Mucosa of gallbladder (tissue), 1 donor: ENCODE results near the gene PLCL1. TPM values are rescaled to one million over a fixed set of nuclear protein-coding genes. Genes with fewer than 3 reads are reported as not detected.

ENCODE experiments used
- DNase-seq: peaks from one replicate; pipeline ENCODE4 v3.0.0-alpha.2; 2020; ENCODE audit warnings: low spot score
- total RNA-seq: library from RNA; stranded (reverse); gene quantifications from one replicate; pipeline ENCODE4 v1.2.1, GENCODE V29; 2021
- donor health status: DM: no; HTN: no; CAD: no.

Gene PLCL1
- total RNA-seq, 1 donor from 2014 or later: 4.4 TPM

- no peak for DNase-seq
Measured at GRCh38 chr2:197954328-197954727, 149.9 kb downstream of the PLCL1 start.

- no peak for DNase-seq
Measured at GRCh38 chr2:197958592-197959150, 154.3 kb downstream of the PLCL1 start.

GRCh38 chr2:197959383-197959782 lies 155.0 kb downstream of the PLCL1 start:
- DNase-seq: no peak

- no peak for DNase-seq
Measured at GRCh38 chr2:197960786-197961185, 156.4 kb downstream of the PLCL1 start.

- no peak for DNase-seq
Measured at GRCh38 chr2:197964720-197965119, 160.3 kb downstream of the PLCL1 start.

- DNase-seq: no peak
Measured at GRCh38 chr2:197965756-197966155, 161.4 kb downstream of the PLCL1 start.

GRCh38 chr2:197969391-197969893 lies 165.0 kb downstream of the PLCL1 start:
- DNase-seq: no peak

GRCh38 chr2:197972061-197972460 lies 167.7 kb downstream of the PLCL1 start:
- peak; percentile 48 for DNase-seq

- no peak for DNase-seq
Measured at GRCh38 chr2:197972587-197972986, 168.2 kb downstream of the PLCL1 start.

- DNase-seq: no peak
Measured at GRCh38 chr2:197973772-197974171, 169.4 kb downstream of the PLCL1 start.

- no peak for DNase-seq
Measured at GRCh38 chr2:197975931-197976519, 171.6 kb downstream of the PLCL1 start.

- no peak for DNase-seq
Measured at GRCh38 chr2:197978971-197979370, 174.6 kb downstream of the PLCL1 start.

GRCh38 chr2:197982565-197982964 lies 178.2 kb downstream of the PLCL1 start:
- no peak for DNase-seq

- DNase-seq: no peak
Measured at GRCh38 chr2:197985029-197985638, 180.7 kb downstream of the PLCL1 start.

- no peak for DNase-seq
Measured at GRCh38 chr2:197986977-197987376, 182.6 kb downstream of the PLCL1 start.

GRCh38 chr2:197990356-197990755 lies 186.0 kb downstream of the PLCL1 start:
- no peak for DNase-seq

GRCh38 chr2:197992482-197993133 lies 188.2 kb downstream of the PLCL1 start:
- no peak for DNase-seq

- DNase-seq: no peak
Measured at GRCh38 chr2:197993363-197993762, 189.0 kb downstream of the PLCL1 start.

- no peak for DNase-seq
Measured at GRCh38 chr2:197993830-197994229, 189.4 kb downstream of the PLCL1 start.

GRCh38 chr2:197994751-197995150 lies 190.4 kb downstream of the PLCL1 start:
- DNase-seq: no peak

GRCh38 chr2:197996583-197996982 lies 192.2 kb downstream of the PLCL1 start:
- DNase-seq: no peak

GRCh38 chr2:197997083-197997541 lies 192.7 kb downstream of the PLCL1 start:
- no peak for DNase-seq

- no peak for DNase-seq
Measured at GRCh38 chr2:197998702-197999101, 194.3 kb downstream of the PLCL1 start.
